HG03045 (cell line): ENCODE measurements around the gene ADAMTS2.

ENCODE experiments used
- ATAC-seq: cut with Tn5 transposase; IDR thresholded peaks from one replicate; pipeline ENCODE4 v1.9.1; 2021; ENCODE audit warnings: mild to moderate bottlenecking, moderate library complexity; ENCODE audit not compliant: unreplicated experiment

The ADAMTS2 gene

DNA sequence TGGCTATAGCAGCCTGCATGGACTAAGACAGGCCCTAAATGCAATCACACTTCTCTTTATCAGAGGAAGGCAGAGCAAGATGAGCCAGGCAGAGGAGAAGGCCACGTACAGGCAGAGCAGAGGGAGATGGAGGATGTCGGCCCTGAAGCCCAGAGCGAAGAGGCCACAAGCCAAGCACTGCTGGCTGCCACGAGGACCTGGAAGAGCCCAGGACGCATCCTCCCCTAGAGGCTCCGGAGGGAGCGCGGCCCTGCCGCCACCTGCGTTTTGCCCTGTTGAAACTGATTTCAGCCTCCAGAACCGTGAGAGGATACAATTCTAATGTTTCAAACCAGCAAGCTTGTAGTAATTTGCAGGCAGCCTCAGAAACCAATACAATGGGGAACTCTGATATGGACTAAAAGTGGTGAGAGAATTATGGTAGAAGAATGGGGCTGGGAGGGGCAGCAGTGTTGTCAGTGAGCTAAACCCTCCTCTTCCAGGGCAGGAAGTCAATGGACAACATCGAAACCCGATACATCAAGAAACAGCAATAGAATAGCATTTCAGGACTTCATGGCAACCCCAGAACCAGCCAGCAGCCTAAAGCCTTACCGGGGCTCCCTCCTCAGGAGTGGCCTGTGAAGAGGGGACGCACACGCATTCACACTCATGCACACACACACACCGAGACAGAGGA, 32.6 kb downstream of the ADAMTS2 start:
- ATAC-seq: no peak

DNA sequence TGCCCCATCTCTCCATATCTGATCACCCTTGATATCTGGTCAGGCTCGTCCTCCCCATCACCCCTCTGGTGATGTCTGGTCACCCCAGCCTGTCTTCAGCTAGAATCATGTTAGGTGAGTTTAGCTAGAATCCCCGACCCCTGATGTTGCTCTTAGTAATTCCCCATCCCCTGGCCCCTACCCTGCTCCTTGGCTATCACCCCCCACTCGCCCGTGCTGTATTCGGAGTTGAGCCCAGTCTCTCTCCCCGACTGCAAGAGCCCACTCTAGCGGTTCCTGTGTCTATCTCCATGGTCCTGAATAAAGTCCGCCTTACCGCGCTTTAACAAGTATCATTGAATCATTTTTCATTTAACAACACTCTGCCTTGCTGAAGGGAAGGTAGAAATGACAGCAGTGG, 33.7 kb downstream of the ADAMTS2 start:
- ATAC-seq: no peak

DNA sequence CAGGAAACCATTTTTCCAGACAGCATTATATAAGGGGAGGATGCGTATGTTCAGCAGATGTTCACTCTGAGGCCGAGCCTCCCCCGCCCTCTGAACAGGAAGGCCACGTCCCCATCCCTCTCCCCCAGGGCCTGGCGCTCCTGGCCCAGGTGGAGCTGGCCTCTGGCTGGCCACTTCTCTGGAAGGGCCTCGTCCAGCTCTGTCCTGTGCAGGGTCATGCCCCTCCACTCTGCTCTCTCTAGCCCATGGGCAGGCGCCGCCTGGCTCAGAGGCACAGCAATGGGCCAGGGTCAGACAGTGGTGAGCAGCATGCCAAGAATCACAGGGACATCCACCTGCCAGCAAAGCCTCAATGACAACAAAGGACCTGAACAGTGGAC, 34.2 kb downstream of the ADAMTS2 start:
- no peak for ATAC-seq

DNA sequence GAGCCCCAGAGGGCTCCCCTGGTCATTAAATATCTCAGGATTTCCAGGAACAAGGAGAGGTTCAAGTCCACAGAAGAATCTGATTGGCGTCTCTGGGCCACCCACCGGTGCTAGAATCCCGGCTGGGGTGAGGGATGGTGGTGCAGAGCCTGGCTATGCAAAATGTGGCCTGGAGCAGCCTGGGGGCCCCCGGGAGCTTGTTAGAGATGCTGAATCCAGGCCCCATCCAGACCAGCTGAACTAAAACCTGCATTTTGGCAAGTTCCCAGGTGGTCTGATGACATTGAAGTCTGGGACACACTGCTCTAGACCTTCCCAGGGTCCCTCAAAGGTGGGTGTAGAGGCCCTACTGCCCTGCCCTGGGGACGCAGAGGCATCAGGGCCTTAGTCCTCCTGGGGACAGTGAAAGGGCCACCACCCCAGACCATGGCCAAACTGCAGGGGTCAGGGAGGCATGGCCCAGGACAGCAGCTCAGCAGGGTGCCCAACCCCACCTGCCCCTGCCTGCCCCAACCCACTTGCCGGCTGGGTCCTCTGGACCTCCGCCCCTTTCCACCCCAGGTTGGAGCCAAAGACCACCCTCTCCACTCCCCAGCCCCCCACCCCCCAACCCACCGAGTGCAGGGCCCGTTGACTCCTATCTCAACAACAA, 34.7 kb downstream of the ADAMTS2 start:
- no peak for ATAC-seq

DNA sequence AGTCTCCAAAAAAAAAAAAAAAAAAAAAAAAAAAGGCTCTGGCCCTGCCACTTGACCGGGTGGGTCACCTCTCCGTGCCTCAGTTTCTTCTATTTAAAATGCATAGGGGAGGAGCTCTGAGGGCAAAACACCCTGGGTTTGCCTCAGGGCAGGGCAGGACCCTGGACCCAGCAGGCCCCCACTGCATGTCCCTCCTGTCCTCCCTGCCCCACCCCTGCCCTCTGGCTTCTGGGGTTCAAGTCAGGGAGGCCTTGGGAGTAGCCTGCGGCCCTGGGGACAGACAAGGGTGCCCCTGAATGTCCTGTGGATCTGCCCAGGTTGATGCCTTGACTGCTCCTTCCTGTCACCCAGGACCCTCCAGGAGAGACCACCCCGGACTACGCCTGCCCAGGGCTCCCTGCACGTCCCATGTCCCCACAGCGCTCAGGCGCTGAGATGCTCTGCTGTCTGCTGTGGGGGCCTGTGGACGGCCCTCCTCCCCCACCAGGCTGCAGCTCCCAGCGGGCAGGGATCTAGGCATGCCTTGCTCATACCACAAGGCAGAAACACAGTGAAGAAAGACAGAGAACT, 35.4 kb downstream of the ADAMTS2 start:
- ATAC-seq: no peak

DNA sequence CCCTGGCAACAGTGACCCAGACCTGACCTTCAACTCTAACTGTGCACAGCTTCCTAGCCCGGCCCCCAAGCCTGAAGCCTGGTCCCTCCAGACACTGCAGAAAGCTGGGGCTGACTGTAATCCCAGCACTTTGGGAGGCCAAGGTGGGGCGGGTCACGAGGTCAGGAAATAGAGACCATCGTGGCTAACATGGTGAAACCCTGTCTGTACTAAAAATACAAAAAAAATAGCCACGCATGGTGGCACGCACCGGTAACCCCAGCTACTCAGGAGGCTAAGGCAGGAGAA, 35.9 kb downstream of the ADAMTS2 start:
- no peak for ATAC-seq

DNA sequence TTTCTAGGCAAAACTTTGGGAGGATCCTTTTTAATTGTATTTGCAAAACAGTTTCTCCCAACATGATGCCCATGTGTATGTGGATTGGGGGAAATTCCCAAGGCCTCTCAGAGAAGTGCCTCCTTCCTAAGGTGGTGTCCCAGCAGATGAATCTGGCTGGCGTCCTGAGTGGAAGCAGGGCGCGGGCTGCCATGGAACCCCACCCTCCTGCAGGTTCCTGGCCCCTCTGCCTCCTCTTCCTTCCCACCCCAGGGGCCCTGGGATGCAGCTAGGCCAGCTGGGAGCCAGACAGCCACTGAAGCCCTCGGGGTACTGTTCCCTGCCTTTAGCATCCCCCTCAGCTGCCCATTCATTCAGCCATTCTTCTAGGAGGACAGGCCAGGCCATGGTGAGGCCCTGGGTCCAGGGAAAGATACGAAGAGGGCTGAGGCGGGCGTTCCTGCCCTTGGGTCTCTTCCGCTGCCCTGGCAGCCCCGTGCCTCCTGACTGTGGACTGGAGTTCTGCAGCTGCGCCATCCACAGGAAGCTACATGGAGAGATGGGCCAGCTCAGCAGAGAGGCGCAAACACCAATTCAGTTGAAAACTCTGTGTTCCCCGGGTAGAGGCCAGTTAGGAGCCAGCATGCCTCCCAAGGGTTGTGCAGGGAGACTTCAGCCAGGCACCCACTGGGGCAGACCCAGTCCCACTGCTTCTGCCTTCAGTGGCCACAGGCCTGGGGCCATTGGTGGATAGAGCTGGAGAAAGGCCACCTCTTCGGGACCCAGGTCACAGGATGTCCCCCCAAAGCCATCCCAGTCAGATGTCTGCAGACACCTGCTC, 36.5 kb downstream of the ADAMTS2 start:
- ATAC-seq: no peak

DNA sequence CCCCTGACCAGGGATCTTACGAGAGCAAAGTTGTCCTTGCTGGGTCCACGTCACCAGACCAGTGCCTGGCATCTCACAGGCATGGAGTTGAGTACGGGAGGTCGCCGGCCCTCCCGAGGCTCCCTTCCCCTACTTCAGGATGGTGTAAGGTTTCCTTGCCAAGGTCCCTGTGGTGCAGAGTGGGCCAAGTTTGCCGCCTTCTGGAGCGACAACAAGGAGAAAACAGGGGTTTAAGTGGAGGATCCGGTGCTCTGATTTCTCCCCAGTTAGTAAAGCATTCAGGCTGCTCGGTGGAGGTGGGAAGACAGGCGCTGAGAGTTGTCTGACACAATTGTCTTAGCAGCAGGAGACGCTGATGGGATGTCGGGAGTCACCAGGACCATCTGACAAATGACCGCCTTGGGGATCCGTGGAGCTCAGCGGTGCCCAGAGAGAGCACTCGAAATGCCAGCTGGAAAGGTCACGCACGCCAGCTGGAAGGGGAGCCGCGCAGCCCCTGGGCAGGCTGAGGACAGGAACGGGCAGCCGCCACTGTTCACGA, 37.3 kb downstream of the ADAMTS2 start:
- no peak for ATAC-seq

DNA sequence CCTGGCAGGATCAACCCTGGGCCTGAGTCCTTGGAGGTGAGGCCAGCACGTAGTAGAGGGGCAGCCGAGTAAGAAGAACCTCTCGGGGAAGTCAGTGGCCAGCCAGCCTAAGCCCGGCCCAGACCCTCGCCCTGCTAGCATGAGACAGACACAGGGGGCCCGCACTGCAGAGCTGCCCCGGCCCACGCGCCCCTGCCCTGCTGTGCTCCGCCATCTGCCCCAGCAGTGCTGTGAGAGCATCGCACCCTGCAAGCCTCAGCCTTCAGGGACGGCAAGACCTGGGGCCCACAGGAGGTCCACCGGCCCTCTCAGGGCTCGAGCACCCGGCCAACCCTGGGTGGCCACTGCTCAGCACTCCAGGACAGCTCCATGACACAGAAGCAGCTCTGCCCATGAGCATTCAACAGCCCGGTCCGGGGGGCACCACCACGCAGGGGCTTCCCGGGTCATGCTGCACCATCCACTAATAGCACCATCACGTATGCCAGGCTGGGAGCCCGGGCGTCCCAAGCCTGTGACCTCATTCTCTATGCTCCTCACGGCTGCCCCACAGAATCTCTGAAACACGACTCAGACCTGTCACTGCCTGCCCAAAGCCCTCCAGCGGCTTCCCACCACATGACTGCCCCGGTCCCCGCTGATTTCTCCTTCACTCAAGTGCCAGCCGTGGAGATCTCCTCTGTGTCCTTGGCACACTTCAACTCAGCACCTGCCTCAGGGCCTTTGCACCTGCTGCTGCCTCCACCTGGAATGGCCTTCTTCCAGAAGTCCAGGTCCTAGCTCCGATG, 38.1 kb downstream of the ADAMTS2 start:
- no peak for ATAC-seq

DNA sequence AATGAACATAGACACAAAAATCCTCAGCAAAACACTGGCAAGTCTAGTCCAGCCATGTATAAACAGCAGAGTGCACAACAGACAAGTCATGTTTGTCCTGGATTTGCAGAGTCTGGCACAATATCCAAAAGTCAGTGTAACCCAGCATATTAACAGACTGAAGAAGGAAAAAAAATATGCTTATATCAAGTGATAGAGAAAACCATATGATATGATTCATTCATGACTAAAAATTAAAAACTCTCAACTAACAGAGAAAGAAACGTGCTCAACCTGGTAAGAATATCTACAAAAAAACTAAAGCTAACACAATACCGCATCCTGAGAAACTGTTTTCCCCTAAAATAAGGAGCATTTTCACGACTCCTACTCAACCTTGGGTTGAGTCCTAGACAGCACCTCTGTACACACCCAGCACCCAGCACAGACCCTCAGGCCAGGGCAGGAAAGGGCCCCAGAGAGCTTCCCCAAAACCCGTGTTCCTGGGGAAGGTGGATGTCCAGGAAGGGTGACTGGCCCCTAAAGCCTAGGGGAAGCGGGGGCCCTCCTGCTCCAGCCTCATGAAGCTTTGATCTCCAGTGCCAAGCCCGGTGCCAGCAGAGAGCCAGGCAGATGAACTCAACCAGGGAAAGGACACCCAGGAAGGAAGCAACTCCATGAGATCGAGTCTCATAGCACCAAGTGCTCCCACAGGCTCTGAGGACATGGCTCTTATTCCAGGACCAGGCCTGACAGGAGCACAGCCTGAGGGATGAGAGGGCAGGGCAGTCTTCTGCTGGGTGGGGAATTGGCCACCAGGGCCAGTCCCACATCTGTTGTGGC, 38.9 kb downstream of the ADAMTS2 start:
- ATAC-seq: no peak

DNA sequence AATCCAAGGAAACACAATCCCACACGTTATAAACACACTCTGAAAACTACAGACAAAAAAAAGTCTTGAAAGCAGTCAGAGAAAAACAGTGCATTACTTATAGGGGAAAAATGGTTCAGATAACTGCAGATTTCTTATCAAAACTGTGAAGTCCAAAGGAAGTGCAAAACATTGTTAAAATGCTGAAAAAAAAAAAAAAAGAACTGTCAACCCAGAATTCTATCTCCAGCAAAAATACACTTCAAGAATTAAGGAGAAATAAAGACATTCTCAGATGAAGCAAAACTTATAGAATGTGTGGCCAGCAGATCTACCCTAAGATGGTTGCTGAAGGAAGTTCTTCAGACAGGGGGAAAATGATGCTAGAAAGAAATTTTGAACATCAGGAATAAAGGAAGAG, 40.4 kb downstream of the ADAMTS2 start:
- no peak for ATAC-seq

DNA sequence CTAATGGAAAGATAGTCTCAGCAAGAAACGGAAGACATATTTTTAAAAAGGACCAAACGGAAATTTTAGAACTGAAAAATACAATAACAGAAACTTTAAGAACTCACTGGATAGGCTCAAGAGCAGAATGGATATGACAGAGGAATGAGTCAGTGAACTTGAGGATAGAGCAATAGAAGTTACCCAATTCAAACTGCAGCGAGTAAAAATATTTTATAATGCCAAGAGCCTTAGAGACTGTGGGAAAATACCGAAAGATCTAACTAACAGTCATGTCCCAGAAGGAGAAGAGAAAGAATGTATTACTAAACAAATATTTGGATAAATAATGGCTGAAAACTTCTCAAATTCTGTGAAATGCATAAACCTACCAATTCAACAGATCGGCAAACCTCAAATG, 40.8 kb downstream of the ADAMTS2 start:
- no peak for ATAC-seq

DNA sequence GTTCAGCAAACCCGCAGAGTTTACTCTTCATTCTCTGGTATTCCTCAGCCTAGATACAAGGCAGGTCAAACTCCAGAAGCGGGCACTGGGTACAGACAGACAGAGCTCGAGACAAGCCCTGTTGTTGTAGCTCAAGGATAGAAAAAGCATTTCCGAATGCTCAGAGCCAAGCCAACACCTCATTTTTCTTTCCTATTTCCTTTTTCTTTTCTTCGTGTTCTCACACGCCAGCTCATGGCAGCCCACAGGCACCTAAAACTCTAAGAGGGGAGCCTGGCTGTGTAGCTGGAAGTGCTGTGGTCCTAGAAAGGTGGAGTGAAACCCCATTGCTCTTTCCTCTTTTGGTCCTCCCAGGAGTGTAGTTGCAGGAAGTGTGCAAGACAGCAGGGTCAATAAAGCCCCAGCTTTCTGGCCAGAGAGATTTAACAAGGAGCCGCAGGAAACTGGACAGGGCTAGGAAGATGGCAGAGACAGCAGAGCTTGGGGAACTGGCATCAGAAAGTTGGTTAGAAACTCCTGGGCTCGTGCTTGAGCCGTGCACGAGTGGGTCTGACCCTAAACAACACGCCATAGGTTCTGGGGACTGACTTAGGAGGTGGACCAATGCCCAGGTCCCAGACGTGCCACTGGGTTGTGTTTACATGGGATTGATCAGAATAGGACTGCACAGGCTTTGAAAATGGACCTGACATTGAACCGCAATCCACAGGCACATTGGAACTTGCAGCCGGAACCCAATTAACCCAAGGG, 41.6 kb downstream of the ADAMTS2 start:
- ATAC-seq: no peak

DNA sequence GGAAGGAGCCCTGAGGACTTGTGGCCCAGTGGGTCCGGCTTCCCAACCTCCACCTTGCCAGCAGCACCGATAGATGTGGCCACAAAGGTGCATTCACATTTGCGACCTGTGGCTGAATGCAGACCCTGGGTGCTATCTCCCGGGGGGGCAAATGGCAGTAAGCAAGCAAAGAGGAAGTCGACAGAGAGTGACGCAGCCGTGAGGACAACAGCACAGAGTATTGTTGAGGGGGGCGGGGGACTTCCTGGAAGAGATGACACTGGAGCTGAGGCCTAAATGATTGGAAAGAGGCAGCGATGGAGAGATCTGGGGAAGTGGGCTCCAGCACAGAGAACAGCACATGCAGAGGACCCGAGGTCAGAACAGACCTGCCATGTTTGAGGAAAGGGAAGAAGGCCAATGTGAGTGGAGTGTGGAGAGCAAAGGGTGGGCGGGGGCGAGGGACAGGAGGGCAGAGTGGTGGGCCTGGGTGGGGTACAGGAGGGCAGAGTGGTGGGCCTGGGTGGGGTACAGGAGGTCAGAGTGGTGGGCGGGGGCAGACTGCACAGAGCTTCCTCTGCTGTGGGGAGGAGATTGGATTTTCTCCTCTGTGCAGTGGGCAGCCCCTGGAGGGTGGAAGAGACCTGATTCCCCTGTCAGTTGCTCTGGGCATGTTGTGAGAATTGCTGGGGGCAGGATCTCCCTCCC, 42.6 kb downstream of the ADAMTS2 start:
- ATAC-seq: no peak

DNA sequence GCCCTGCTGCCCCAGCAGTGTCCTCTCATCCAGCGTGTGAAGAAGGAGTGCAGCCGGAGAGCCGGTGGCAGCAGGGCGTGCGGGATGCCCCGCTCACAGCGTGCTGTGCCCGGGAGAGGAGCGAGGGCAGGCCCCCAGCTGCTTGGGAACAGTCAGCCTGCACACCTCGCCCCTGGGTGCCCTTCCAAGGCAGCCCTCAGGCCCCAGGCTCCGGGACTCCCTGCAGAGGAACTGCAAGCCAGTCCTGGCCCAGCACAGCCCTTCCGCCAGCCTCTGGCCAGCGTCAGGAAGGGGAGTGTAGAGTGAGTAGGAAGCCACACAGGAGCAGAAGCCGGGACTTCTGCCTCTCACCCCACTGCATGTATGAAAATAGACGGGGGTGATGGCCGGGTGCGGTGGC, 43.5 kb downstream of the ADAMTS2 start:
- no peak for ATAC-seq

DNA sequence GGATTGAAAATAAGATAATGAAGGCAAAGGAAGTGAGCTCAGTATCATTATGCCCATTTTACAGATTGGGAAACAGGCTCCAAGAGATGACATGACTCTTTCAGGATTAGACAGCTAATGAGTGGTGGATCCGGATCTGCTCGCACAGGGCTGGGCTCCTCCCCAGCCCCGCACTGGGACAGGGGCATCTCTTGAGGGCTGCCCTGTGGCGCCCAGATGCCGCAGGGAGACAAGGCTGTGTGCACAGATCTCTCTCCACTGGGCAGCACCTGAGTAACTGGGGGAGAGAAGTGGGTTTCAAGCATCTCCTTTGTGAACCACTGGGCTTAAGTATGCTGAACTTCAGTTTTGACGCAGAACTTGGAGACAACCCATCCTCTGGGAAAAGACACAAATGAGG, 43.9 kb downstream of the ADAMTS2 start:
- ATAC-seq: no peak

DNA sequence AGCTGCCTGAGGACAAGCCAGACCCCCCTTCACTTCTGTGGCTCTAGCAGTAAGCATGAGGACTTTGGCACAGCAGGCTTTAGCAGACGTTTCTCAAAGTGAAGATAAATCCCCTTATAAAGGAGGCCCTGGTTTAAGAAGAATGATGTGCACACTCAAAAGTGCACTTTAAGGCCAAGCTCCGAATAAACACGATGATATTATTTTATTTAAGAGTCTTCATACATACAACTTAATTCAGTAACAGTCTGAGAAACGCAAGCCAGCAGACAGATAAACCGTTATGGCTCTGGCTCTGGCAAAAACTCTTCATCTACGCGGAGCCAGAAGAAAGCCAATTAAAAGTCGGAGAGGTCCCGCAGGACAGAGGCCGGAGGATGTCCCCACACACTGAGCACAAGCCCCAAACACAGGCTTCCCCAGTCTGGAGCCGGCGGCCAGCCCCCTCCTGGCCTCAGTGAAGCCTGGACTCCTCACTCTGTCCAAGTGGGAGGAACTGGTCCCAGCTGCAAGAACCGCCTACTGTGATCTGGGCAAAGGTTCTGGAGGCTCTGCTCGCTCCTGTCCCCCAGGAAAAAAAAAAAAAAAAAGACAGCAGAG, 44.6 kb downstream of the ADAMTS2 start:
- no peak for ATAC-seq
